ENCODE results near the gene CCNL2.

Gene CCNL2

GRCh38 chr1:1407636-1408318, 8.6 kb upstream of the CCNL2 start:
- Histone ChIP-seq H3K36me3 (ENCODE audit: insufficient read depth, low read length) (peaks cover 42% of the 10 kb centered on the region), H2AFZ (ENCODE audit: low read depth, low read length) (peak overlapping the region; percentile 89), H3K79me2 (ENCODE audit: insufficient read depth, low read length) (peaks cover 58% of the 10 kb centered on the region), H3K27me3 (ENCODE audit: insufficient read depth, low read length, poor library complexity) (no peaks in the 10 kb centered on the region), H3K9me3 (ENCODE audit: insufficient read depth, low read length, severe bottlenecking) (no peaks in the 10 kb centered on the region), H3K4me2 (ENCODE audit: insufficient read depth, low read length) (peak overlapping the region; percentile 96), H3K4me3 (ENCODE audit: low read depth in 1 of 2, low read length in 2 of 2) (peak overlapping the region; percentile 62 to 84), H3K27ac (ENCODE audit: low read length) (peak overlapping the region; percentile 91), H4K20me1 (ENCODE audit: insufficient read depth, low read length) (peaks cover 22% of the 10 kb centered on the region; the same call in 1 of the 2 replicates), H3K9ac (ENCODE audit: low read depth, low read length) (peak overlapping the region; percentile 97), H3K4me1 (ENCODE audit: insufficient read depth, low read length) (peaks cover 40% of the 10 kb centered on the region)
- no peak for DNase-seq
- TF ChIP-seq EZH2 (IDR thresholded peaks at IDR 0.05; ENCODE audit: borderline replicate concordance, low read depth, low read length, severe bottlenecking) (no peak), CTCF (IDR thresholded peaks at IDR 0.05; ENCODE audit: borderline replicate concordance, extremely low read depth, low read length, poor library complexity, severe bottlenecking) (no peak)
- ATAC-seq (ENCODE audit: insufficient read depth, low read depth): peak; percentile 3; the same call in 1 of the 3 replicates

- Histone ChIP-seq H3K79me2 (ENCODE audit: insufficient read depth, low read length) (peaks cover 65% of the 10 kb centered on the region), H3K4me3 (ENCODE audit: low read depth in 1 of 2, low read length in 2 of 2) (peak within 1 kb of the TSS; percentile 62 to 84), H3K36me3 (ENCODE audit: insufficient read depth, low read length) (peaks cover 49% of the 10 kb centered on the region), H3K27ac (ENCODE audit: low read length) (peak within 1 kb of the TSS; percentile 91), H3K9me3 (ENCODE audit: insufficient read depth, low read length, severe bottlenecking) (no peaks in the 10 kb centered on the region), H3K27me3 (ENCODE audit: insufficient read depth, low read length, poor library complexity) (no peaks in the 10 kb centered on the region), H3K4me1 (ENCODE audit: insufficient read depth, low read length) (peaks cover 45% of the 10 kb centered on the region), H3K4me2 (ENCODE audit: insufficient read depth, low read length) (peak within 1 kb of the TSS; percentile 96), H4K20me1 (ENCODE audit: insufficient read depth, low read length) (peaks cover 27% of the 10 kb centered on the region; the same call in 1 of the 2 replicates), H2AFZ (ENCODE audit: low read depth, low read length) (peak within 1 kb of the TSS; percentile 89), H3K9ac (ENCODE audit: low read depth, low read length) (peak within 1 kb of the TSS; percentile 97)
- ATAC-seq (ENCODE audit: insufficient read depth, low read depth) (peak; percentile 94), DNase-seq (peak; percentile 96)
- no peak for TF ChIP-seq EZH2 (IDR thresholded peaks at IDR 0.05; ENCODE audit: borderline replicate concordance, low read depth, low read length, severe bottlenecking)
- TF ChIP-seq CTCF (IDR thresholded peaks at IDR 0.05; ENCODE audit: borderline replicate concordance, extremely low read depth, low read length, poor library complexity, severe bottlenecking): no peak
Measured at GRCh38 chr1:1406821-1407635, 7.9 kb upstream of the CCNL2 start, which contains the start of gene MRPL20. TSS of gene MRPL20 (minus strand) at chr1:1407293. CDS start at chr1:1407217, 76 bp downstream.

GRCh38 chr1:1406101-1406820, 7.1 kb upstream of the CCNL2 start:
- no peaks in the 10 kb centered on the region for H3K9me3 ChIP-seq (ENCODE audit: insufficient read depth, low read length, severe bottlenecking)
- no peaks in the 10 kb centered on the region for H3K27me3 ChIP-seq (ENCODE audit: insufficient read depth, low read length, poor library complexity)
- peaks cover 53% of the 10 kb centered on the region for H3K4me1 ChIP-seq (ENCODE audit: insufficient read depth, low read length)
- peaks cover 34% of the 10 kb centered on the region for H4K20me1 ChIP-seq (ENCODE audit: insufficient read depth, low read length)
- H3K4me3 ChIP-seq (ENCODE audit: low read depth in 1 of 2, low read length in 2 of 2): peak overlapping the region; percentile 62 to 84; a peak in 3 of 4 replicates
- peak overlapping the region; percentile 89; the same call in 1 of the 2 replicates for H2AFZ ChIP-seq (ENCODE audit: low read depth, low read length)
- peaks cover 57% of the 10 kb centered on the region for H3K36me3 ChIP-seq (ENCODE audit: insufficient read depth, low read length)
- peak; percentile 46 for DNase-seq
- TF ChIP-seq EZH2 (IDR thresholded peaks at IDR 0.05; ENCODE audit: borderline replicate concordance, low read depth, low read length, severe bottlenecking) (no peak), CTCF (IDR thresholded peaks at IDR 0.05; ENCODE audit: borderline replicate concordance, extremely low read depth, low read length, poor library complexity, severe bottlenecking) (no peak)
- H3K9ac ChIP-seq (ENCODE audit: low read depth, low read length): peak overlapping the region; percentile 97
- peaks cover 73% of the 10 kb centered on the region for H3K79me2 ChIP-seq (ENCODE audit: insufficient read depth, low read length)
- H3K27ac ChIP-seq (ENCODE audit: low read length): peak overlapping the region; percentile 91
- ATAC-seq (ENCODE audit: insufficient read depth, low read depth): peak; percentile 5; the same call in 2 of the 3 replicates
- H3K4me2 ChIP-seq (ENCODE audit: insufficient read depth, low read length): peak overlapping the region; percentile 86

All from DND-41 (cell line).